ENCODE measurements around the gene CERS6. TPM values are rescaled to one million over a fixed set of nuclear protein-coding genes. Genes with fewer than 3 reads are reported as not detected.
"Not testable (repeated sequence)": the region's sequence is repeated elsewhere in the genome, so short reads cannot be mapped to it uniquely, and the experiment has no call there.

CERS6 gene
- total RNA-seq, 1 donor from 2014 or later, result 17.7 TPM

GRCh38 chr2:168490946-168491605, 35.0 kb downstream of the CERS6 start:
- H3K27me3 ChIP-seq (ENCODE audit: control insufficient read depth, insufficient read depth, low read length), result no peaks in the 10 kb centered on the region
- no peaks in the 10 kb centered on the region for H3K36me3 ChIP-seq (ENCODE audit: control insufficient read depth, insufficient read depth, low read length)
- DNase-seq (ENCODE audit: low read depth), result no peak
- no peak overlapping the region for H3K4me3 ChIP-seq (ENCODE audit: low read depth, low read length)
- no peak for TF ChIP-seq CTCF (IDR thresholded peaks at IDR 0.05; ENCODE audit: insufficient read depth, low read length, poor library complexity, severe bottlenecking)

- DNase-seq (ENCODE audit: low read depth); H3K4me3 ChIP-seq (ENCODE audit: low read depth, low read length); H3K36me3 ChIP-seq (ENCODE audit: control insufficient read depth, insufficient read depth, low read length); H3K27me3 ChIP-seq (ENCODE audit: control insufficient read depth, insufficient read depth, low read length): not testable (repeated sequence)
Observed at GRCh38 chr2:168491728-168492127, 35.7 kb downstream of the CERS6 start.

- H3K27me3 ChIP-seq (ENCODE audit: control insufficient read depth, insufficient read depth, low read length); H3K4me3 ChIP-seq (ENCODE audit: low read depth, low read length); H3K36me3 ChIP-seq (ENCODE audit: control insufficient read depth, insufficient read depth, low read length); DNase-seq (ENCODE audit: low read depth): not testable (repeated sequence)
Observed at GRCh38 chr2:168493219-168493618, 37.1 kb downstream of the CERS6 start.

GRCh38 chr2:168494190-168494711, 38.2 kb downstream of the CERS6 start:
- no peaks in the 10 kb centered on the region for H3K36me3 ChIP-seq (ENCODE audit: control insufficient read depth, insufficient read depth, low read length)
- no peak for DNase-seq (ENCODE audit: low read depth)
- no peaks in the 10 kb centered on the region for H3K27me3 ChIP-seq (ENCODE audit: control insufficient read depth, insufficient read depth, low read length)
- no peak overlapping the region for H3K4me3 ChIP-seq (ENCODE audit: low read depth, low read length)
- peak; percentile 28 for TF ChIP-seq CTCF (IDR thresholded peaks at IDR 0.05; ENCODE audit: insufficient read depth, low read length, poor library complexity, severe bottlenecking)

DNA sequence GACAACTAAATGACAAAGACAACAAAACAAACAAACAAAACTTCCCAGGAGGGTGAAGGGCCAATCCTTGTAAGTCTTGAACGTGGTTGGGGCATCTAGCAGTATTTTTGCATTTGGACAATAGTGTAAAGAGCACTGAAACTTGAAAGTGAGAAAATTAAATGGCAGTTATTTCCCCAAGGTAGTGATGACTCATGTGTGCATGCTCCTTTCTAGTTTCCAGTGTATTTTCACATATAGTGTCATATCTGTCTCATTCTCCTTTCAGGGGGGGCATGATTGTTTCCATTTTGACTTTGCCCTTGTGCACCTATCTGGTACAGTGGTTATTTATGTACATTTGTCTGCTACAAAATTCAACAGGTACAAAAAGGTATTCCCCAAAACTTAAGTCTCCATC, 39.5 kb downstream of the CERS6 start:
- no peak overlapping the region for H3K4me3 ChIP-seq (ENCODE audit: low read depth, low read length)
- no peaks in the 10 kb centered on the region for H3K27me3 ChIP-seq (ENCODE audit: control insufficient read depth, insufficient read depth, low read length)
- DNase-seq (ENCODE audit: low read depth), result no peak
- H3K36me3 ChIP-seq (ENCODE audit: control insufficient read depth, insufficient read depth, low read length), result no peaks in the 10 kb centered on the region
- no peak for TF ChIP-seq CTCF (IDR thresholded peaks at IDR 0.05; ENCODE audit: insufficient read depth, low read length, poor library complexity, severe bottlenecking)

- no peak for TF ChIP-seq CTCF (IDR thresholded peaks at IDR 0.05; ENCODE audit: insufficient read depth, low read length, poor library complexity, severe bottlenecking)
- H3K36me3 ChIP-seq (ENCODE audit: control insufficient read depth, insufficient read depth, low read length), result no peaks in the 10 kb centered on the region
Observed at GRCh38 chr2:168496906-168497305, 40.8 kb downstream of the CERS6 start.

GRCh38 chr2:168499500-168499899, 43.4 kb downstream of the CERS6 start:
- DNase-seq (ENCODE audit: low read depth), result no peak
- Histone ChIP-seq H3K36me3 (ENCODE audit: control insufficient read depth, insufficient read depth, low read length) (no peaks in the 10 kb centered on the region), H3K4me3 (ENCODE audit: low read depth, low read length) (no peak overlapping the region), H3K27me3 (ENCODE audit: control insufficient read depth, insufficient read depth, low read length) (no peaks in the 10 kb centered on the region)
- TF ChIP-seq CTCF (IDR thresholded peaks at IDR 0.05; ENCODE audit: insufficient read depth, low read length, poor library complexity, severe bottlenecking), result no peak

More at GRCh38 chr2:168496906-168497305, 40.8 kb downstream of the CERS6 start:
- H3K27me3 ChIP-seq (ENCODE audit: control insufficient read depth, insufficient read depth, low read length), result no peaks in the 10 kb centered on the region
- H3K4me3 ChIP-seq (ENCODE audit: low read depth, low read length), result no peak overlapping the region
- DNase-seq (ENCODE audit: low read depth), result no peak
